A204.1 (cell line): Measurements from ENCODE around the gene SETBP1.

Experiments used
- FAIRE-seq: peaks from 2 replicates; lab custom pipeline; 2012; peaks lifted over from hg19 to GRCh38; lab: Jason Lieb, UNC

SETBP1 gene

GRCh38 chr18:44817831-44818473 lies 137.3 kb downstream of the SETBP1 start:
- no peak for FAIRE-seq

GRCh38 chr18:44818668-44819403 lies 138.1 kb downstream of the SETBP1 start:
- no peak for FAIRE-seq

GRCh38 chr18:44819944-44820510 lies 139.3 kb downstream of the SETBP1 start:
- no peak for FAIRE-seq

- no peak for FAIRE-seq
These were observed 141.2 kb downstream of the SETBP1 start for GRCh38 chr18:44821924-44822323.

GRCh38 chr18:44823286-44823685 lies 142.6 kb downstream of the SETBP1 start:
- no peak for FAIRE-seq

GRCh38 chr18:44823782-44824181 lies 143.1 kb downstream of the SETBP1 start:
- FAIRE-seq: no peak

GRCh38 chr18:44824884-44825283 lies 144.2 kb downstream of the SETBP1 start:
- no peak for FAIRE-seq

GRCh38 chr18:44826418-44827259 lies 146.0 kb downstream of the SETBP1 start:
- FAIRE-seq: no peak

GRCh38 chr18:44828080-44828479 lies 147.4 kb downstream of the SETBP1 start:
- FAIRE-seq: no peak

GRCh38 chr18:44830581-44830980 lies 149.9 kb downstream of the SETBP1 start:
- no peak for FAIRE-seq

GRCh38 chr18:44833786-44834185 lies 153.1 kb downstream of the SETBP1 start:
- FAIRE-seq: no peak

GRCh38 chr18:44834867-44835469 lies 154.3 kb downstream of the SETBP1 start:
- no peak for FAIRE-seq

- FAIRE-seq: no peak
These were observed 155.0 kb downstream of the SETBP1 start for GRCh38 chr18:44835703-44836102.

GRCh38 chr18:44836263-44836662 lies 155.6 kb downstream of the SETBP1 start:
- no peak for FAIRE-seq

GRCh38 chr18:44837482-44838180 lies 156.9 kb downstream of the SETBP1 start:
- FAIRE-seq: no peak

- no peak for FAIRE-seq
These were observed 158.4 kb downstream of the SETBP1 start for GRCh38 chr18:44838971-44839666.

GRCh38 chr18:44840058-44840790 lies 159.5 kb downstream of the SETBP1 start:
- no peak for FAIRE-seq

- no peak for FAIRE-seq
These were observed 160.5 kb downstream of the SETBP1 start for GRCh38 chr18:44841221-44841620.

GRCh38 chr18:44841752-44842587 lies 161.3 kb downstream of the SETBP1 start:
- FAIRE-seq: no peak
